Myocyte (in vitro differentiated cells): ENCODE data around the gene PPP2R2C. TPM values are rescaled to one million over a fixed set of nuclear protein-coding genes. Genes with fewer than 3 reads are reported as not detected.

Experiments
- DNase-seq: peaks from one replicate; pipeline ENCODE4 v3.0.0-alpha.2; 2012; ENCODE audit warnings: low read depth
- total RNA-seq: library from RNA; depleted of rRNA; stranded (reverse); fragments of >200 nt; gene quantifications from 2 replicates; pipeline ENCODE4 v1.2.3, GENCODE V29; 2014

PPP2R2C gene
- total RNA-seq, 1 donor from 2014 or later, result 0.29 TPM

GRCh38 chr4:6383929-6384328, 88.5 kb downstream of the PPP2R2C start:
- peak; percentile 42 for DNase-seq

GRCh38 chr4:6383009-6383404, 89.4 kb downstream of the PPP2R2C start:
- DNase-seq, result no peak

- no peak for DNase-seq
Measured at GRCh38 chr4:6381571-6382123, 90.8 kb downstream of the PPP2R2C start.

- DNase-seq, result no peak
Measured at GRCh38 chr4:6380746-6381410, 91.5 kb downstream of the PPP2R2C start.

- DNase-seq, result no peak
Measured at GRCh38 chr4:6379767-6380745, 92.4 kb downstream of the PPP2R2C start.

- no peak for DNase-seq
Measured at GRCh38 chr4:6378493-6379445, 93.6 kb downstream of the PPP2R2C start.

GRCh38 chr4:6377626-6378492, 94.6 kb downstream of the PPP2R2C start:
- DNase-seq, result no peak

- no peak for DNase-seq
Measured at GRCh38 chr4:6375620-6376295, 96.7 kb downstream of the PPP2R2C start.

- no peak for DNase-seq
Measured at GRCh38 chr4:6374575-6374974, 97.8 kb downstream of the PPP2R2C start.

- no peak for DNase-seq
Measured at GRCh38 chr4:6373541-6374410, 98.6 kb downstream of the PPP2R2C start.

- peak; percentile 24 for DNase-seq
Measured at GRCh38 chr4:6372649-6373525, 99.5 kb downstream of the PPP2R2C start.

- no peak for DNase-seq
Measured at GRCh38 chr4:6371812-6372211, 100.6 kb downstream of the PPP2R2C start.

GRCh38 chr4:6371271-6371670, 101.1 kb downstream of the PPP2R2C start:
- DNase-seq, result no peak

- no peak for DNase-seq
Measured at GRCh38 chr4:6369924-6370645, 102.3 kb downstream of the PPP2R2C start.

GRCh38 chr4:6369511-6369910, 102.9 kb downstream of the PPP2R2C start:
- DNase-seq, result no peak

GRCh38 chr4:6369035-6369434, 103.4 kb downstream of the PPP2R2C start:
- DNase-seq, result no peak

- DNase-seq, result no peak
Measured at GRCh38 chr4:6368601-6369000, 103.8 kb downstream of the PPP2R2C start.
